Measurements from ENCODE around the gene KLF11. TPM values are rescaled to one million over a fixed set of nuclear protein-coding genes. Genes with fewer than 3 reads are reported as not detected.

The KLF11 gene
- total RNA-seq (2013) = 30.1 TPM
- polyA plus RNA-seq (10 to 100 TPM; 21.0 to 69.8 (median 25.3) TPM), polyA minus RNA-seq (25.2 and 40.7 TPM in 2 replicates), total RNA-seq (12.0 to 95.8 (median 66.5) reads per million in 11 experiments)

DNA sequence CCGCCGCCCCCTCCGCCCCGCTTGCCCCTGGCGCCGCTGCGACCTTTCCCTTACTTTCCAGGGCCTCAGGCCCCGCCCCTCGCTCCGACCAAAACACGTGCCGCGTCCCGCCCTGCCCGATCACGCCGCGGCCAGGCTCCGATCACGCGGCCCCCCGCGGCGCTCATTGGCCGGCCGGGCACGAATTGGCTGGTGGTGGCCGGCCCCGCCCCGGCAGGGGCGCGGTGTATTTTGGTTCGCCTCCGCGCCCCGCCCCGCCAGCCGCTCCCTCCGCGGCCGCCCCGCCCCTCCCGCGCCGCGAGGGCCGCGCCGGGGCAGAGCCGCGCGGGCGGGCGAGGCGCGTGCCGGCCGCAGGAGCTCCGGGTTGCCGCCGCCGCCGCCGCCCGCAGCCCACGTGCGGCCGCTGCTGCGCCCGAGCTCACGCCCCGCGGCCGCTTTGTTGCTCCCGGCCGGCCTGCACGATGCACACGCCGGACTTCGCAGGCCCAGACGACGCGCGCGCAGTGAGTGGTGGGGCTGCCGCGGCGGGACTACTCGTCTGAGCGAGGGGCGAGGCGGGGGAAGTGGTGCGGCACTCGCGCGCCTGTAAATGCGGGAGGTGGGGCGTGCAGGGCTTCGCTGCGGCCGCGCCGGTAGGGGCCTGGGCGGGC, at the start of gene KLF11:
KLF11 (plus strand) TSS at position 295 of the 650 bp plus-strand sequence; CDS start at position 462, 167 bp downstream.
- peak within 1 kb of the TSS; percentile 97 to 99 (median 99) for H3K27ac Mint-ChIP-seq
- Histone ChIP-seq H3K36me3 (replicated peaks in 1 of 2; ENCODE audit: control insufficient read depth in 1 of 2, insufficient read depth in 2 of 2, low read length in 2 of 2) (peaks cover 24 to 28% of the 10 kb centered on the region in 2 donors), H3K4me1 (ENCODE audit: control insufficient read depth in 1 of 2, insufficient read depth in 2 of 2, low read length in 2 of 2) (peaks cover 16 to 34% of the 10 kb centered on the region in 2 donors), H3K9ac (ENCODE audit: insufficient read depth, low read length, poor library complexity, severe bottlenecking) (peak within 1 kb of the TSS; percentile 86), H3K9me3 (replicated peaks in 1 of 2; ENCODE audit: control insufficient read depth in 1 of 2, insufficient read depth in 1 of 2, low read length in 2 of 2) (no peaks in the 10 kb centered on the region), H3K79me2 (ENCODE audit: insufficient read depth, low read length) (peaks cover 14% of the 10 kb centered on the region), H3K27me3 (ENCODE audit: control insufficient read depth in 2 of 2, insufficient read depth in 2 of 2, low read length in 2 of 2) (no peaks in the 10 kb centered on the region), H3K4me2 (replicated peaks; ENCODE audit: extremely low read depth, low read length, poor library complexity, severe bottlenecking) (peak within 1 kb of the TSS; percentile 73), H2AFZ (ENCODE audit: insufficient read depth, low read depth, low read length, poor library complexity, severe bottlenecking) (peak within 1 kb of the TSS; percentile 56), H3K4me3 (replicated peaks in 1 of 3; ENCODE audit: low read depth in 2 of 3, low read length in 3 of 3) (peak within 1 kb of the TSS; percentile 52 to 70 (median 54)), H4K20me1 (ENCODE audit: insufficient read depth, low read length) (peaks cover 43% of the 10 kb centered on the region), H3K27ac (ENCODE audit: low read depth in 1 of 2, low read length in 2 of 2) (peak within 1 kb of the TSS; percentile 91 to 92)
- WGBS (ENCODE audit: insufficient coverage) = under 1% methylated on average over 98 of the region's 104 CpGs
- H3K9me3 Mint-ChIP-seq = peaks cover 0 to 2% (median 0%) of the 10 kb centered on the region in 7 donors
- intact Hi-C loops (cut with micrococcal nuclease) = loop anchor here (10.0 kb wide), 2 partner anchors 229 to 489 kb away; partner anchors contain the start of gene ADAM17 (in 1 of the 2)
- H3K4me1 Mint-ChIP-seq = peaks cover 50% of the 10 kb centered on the region
- H3K4me3 Mint-ChIP-seq = peak within 1 kb of the TSS; percentile 95 to 98
- H3K27me3 Mint-ChIP-seq (ENCODE audit: low read depth in 3 of 3) = peaks cover 2 to 25% (median 11%) of the 10 kb centered on the region in 3 donors
- peaks cover 50% of the 10 kb centered on the region in 2 donors for H3K36me3 Mint-ChIP-seq
- peak; percentile 89 to 93 (median 92) for DNase-seq
- TF ChIP-seq, protein P1, sequence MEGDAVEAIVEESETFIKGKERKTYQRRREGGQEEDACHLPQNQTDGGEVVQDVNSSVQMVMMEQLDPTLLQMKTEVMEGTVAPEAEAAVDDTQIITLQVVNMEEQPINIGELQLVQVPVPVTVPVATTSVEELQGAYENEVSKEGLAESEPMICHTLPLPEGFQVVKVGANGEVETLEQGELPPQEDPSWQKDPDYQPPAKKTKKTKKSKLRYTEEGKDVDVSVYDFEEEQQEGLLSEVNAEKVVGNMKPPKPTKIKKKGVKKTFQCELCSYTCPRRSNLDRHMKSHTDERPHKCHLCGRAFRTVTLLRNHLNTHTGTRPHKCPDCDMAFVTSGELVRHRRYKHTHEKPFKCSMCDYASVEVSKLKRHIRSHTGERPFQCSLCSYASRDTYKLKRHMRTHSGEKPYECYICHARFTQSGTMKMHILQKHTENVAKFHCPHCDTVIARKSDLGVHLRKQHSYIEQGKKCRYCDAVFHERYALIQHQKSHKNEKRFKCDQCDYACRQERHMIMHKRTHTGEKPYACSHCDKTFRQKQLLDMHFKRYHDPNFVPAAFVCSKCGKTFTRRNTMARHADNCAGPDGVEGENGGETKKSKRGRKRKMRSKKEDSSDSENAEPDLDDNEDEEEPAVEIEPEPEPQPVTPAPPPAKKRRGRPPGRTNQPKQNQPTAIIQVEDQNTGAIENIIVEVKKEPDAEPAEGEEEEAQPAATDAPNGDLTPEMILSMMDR (IDR thresholded peaks at IDR 0.05) = no peak

DNA sequence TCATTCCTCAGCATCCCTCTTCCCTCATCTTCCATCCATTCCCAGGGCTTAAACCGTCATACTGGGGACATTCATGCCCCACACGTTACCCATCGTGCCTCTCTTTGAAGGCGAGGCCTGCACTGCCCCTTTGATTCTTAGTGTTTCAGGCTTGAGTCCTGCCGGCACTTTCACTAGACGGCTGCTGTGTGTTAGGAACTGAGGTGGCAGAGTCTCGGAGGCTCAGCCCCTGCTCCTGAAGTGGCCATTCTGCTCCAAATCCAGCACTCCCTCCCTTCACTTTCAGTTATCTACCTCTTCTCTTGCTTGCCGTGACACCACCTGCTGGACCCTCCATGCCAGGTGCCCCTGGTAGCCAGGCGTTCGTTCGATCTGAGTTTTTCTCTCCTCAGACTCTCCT, 48.9 kb upstream of the KLF11 start:
- peaks cover 0 to 1% of the 10 kb centered on the region in 2 donors for H3K36me3 Mint-ChIP-seq
- Histone ChIP-seq H3K4me1 (ENCODE audit: control insufficient read depth in 1 of 2, insufficient read depth in 2 of 2, low read length in 2 of 2) (peaks cover 10 to 16% of the 10 kb centered on the region in 2 donors), H2AFZ (ENCODE audit: insufficient read depth, low read depth, low read length, poor library complexity, severe bottlenecking) (no peak overlapping the region), H3K36me3 (replicated peaks in 1 of 2; ENCODE audit: control insufficient read depth in 1 of 2, insufficient read depth in 2 of 2, low read length in 2 of 2) (no peaks in the 10 kb centered on the region), H3K27ac (ENCODE audit: low read depth in 1 of 2, low read length in 2 of 2) (no peak overlapping the region), H3K79me2 (ENCODE audit: insufficient read depth, low read length) (no peaks in the 10 kb centered on the region), H4K20me1 (ENCODE audit: insufficient read depth, low read length) (no peaks in the 10 kb centered on the region), H3K27me3 (ENCODE audit: control insufficient read depth in 2 of 2, insufficient read depth in 2 of 2, low read length in 2 of 2) (no peaks in the 10 kb centered on the region), H3K4me2 (replicated peaks; ENCODE audit: extremely low read depth, low read length, poor library complexity, severe bottlenecking) (no peak overlapping the region), H3K9me3 (replicated peaks in 1 of 2; ENCODE audit: control insufficient read depth in 1 of 2, insufficient read depth in 1 of 2, low read length in 2 of 2) (no peaks in the 10 kb centered on the region), H3K4me3 (replicated peaks in 1 of 3; ENCODE audit: low read depth in 2 of 3, low read length in 3 of 3) (no peak overlapping the region), H3K9ac (ENCODE audit: insufficient read depth, low read length, poor library complexity, severe bottlenecking) (no peak overlapping the region)
- intact Hi-C loops (cut with micrococcal nuclease) = no loop called here
- peaks cover 0 to 1% (median 0%) of the 10 kb centered on the region in 7 donors for H3K9me3 Mint-ChIP-seq
- TF ChIP-seq, protein P1 (IDR thresholded peaks at IDR 0.05) = no peak
- no peak for DNase-seq
- peaks cover 1 to 4% (median 2%) of the 10 kb centered on the region in 3 donors for H3K27me3 Mint-ChIP-seq (ENCODE audit: low read depth in 3 of 3)
- WGBS (ENCODE audit: insufficient coverage) = over 99% methylated on average over 9 of the region's 11 CpGs
- H3K4me3 Mint-ChIP-seq = no peak overlapping the region
- H3K4me1 Mint-ChIP-seq = peaks cover 18% of the 10 kb centered on the region
- H3K27ac Mint-ChIP-seq = no peak overlapping the region
